Activated CD4-positive, alpha-beta T cell treated with anti-CD3 and anti-CD28 coated beads, Interleukin-2, Interleukin-4, amounts not matched to agents 100 ng/mL and 50 ng/mL, durations not matched to agents 16 hours and 8 hours (primary cell): ENCODE measurements around the gene ARHGEF25.
"Not testable (repeated sequence)": the region's sequence is repeated elsewhere in the genome, so short reads cannot be mapped to it uniquely, and the experiment has no call there.

Experiments used
- DNase-seq: peaks from one replicate; pipeline ENCODE4 v3.0.0-alpha.2; 2020; ENCODE audit warnings: low spot score

The ARHGEF25 gene

DNA sequence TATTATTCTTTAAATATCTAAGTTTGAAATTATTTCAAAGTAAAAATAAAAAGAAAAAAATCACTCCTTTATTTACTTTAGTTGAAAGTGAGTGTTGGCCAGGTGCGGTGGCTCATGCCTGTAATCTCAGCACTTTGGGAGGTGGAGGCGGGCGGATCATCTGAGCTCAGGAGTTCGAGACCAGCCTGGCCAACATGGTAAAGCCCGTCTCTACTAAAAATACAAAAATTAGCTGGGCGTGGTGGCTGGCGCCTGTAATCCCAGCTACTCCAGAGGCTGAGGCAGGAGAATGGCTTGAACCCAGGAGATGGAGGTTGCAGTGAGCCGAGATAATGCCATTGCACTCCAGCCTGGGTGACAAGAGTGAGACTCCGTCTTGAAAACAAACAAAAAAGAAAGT lies 25.5 kb downstream of the ARHGEF25 start:
- DNase-seq: not testable (repeated sequence)

- no peak for DNase-seq
Observed at GRCh38 chr12:57637364-57637763, 26.1 kb downstream of the ARHGEF25 start.

DNA sequence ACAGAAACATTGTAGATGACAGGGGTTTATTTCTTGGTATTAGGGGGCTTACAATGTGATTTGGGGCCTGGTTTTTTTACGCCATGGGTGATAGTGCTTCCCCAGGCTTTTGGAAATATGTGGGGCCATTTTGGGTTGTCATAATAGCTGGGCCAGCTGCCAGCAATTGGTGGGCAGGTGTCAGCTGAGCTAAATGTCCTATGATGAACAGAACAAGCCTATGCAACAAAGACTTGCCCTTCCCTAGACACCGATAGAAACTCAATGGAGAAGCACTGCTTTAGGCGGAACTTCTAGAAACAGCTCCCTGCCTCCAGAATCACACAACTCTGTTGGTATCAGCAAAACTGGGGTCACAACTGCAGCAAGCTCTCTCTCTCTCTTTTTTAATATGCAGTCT lies 26.9 kb downstream of the ARHGEF25 start:
- no peak for DNase-seq

- DNase-seq: no peak
Observed at GRCh38 chr12:57640175-57641042, 29.2 kb downstream of the ARHGEF25 start.

DNA sequence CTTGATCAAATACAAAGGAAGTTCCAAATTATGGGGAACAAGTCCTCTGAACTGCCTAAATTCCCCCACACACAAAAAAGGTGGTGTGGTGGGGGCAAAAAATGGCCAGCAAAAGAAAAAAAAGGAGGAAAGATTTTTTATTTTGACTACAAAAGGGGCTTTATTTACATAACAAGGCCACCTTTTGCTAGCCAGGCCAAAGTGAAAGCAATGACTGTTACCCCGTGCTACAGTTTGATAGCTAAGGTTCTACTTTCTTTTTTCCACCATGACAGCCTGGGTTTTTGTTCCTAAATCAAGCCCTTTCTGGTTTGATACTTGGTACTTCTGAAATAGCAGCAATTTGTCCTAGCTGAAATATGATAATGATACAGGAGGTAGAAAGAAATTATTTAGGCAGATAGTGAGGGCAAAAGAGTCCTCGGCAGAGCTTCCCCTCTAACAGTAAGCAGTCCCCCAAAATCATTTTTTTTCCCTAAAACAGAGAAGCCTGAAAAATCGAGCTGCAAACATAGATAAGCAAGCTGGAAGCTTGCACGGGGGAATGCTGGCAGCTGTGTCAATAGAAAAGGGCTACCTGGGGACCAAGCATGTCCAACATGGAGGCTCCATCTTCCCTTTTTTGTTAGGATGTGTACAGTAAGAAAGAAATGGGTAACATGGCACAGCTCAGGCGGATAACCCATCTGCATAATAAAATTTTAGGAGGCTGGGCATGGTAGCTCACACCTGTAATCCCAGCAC lies 30.6 kb downstream of the ARHGEF25 start:
- no peak for DNase-seq

- not testable (repeated sequence) for DNase-seq
Observed at GRCh38 chr12:57645990-57646658, 34.9 kb downstream of the ARHGEF25 start.

DNA sequence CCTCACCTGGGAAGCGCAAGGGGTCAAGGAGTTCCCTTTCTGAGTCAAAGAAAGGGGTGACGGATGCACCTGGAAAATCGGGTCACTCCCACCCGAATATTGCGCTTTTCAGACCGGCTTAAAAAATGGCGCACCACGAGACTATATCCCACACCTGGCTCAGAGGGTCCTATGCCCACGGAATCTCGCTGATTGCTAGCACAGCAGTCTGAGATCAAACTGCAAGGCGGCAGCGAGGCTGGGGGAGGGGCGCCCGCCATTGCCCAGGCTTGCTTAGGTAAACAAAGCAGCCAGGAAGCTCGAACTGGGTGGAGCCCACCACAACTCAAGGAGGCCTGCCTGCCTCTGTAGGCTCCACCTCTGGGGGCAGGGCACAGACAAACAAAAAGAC lies 35.4 kb downstream of the ARHGEF25 start:
- not testable (repeated sequence) for DNase-seq

GRCh38 chr12:57654042-57654441 lies 42.8 kb downstream of the ARHGEF25 start:
- DNase-seq: no peak

GRCh38 chr12:57655541-57656240 lies 44.5 kb downstream of the ARHGEF25 start:
- DNase-seq: no peak

DNA sequence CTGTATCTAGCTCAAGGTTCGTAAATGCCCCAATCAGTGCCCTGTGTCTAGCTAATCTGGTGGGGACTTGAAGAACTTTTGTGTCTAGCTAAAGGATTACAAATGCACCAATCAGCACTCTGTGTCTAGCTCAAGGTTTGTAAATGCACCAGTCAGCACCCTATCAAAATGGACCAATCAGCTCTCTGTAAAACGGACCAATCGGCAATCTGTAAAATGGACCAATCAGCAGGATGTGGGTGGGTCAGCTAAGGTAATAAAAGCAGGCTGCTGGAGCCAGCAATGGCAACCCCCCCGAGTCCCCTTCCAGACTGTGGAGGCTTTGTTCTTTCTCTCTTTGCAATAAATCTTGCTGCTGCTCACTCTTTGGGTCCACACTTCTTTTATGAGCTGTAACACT lies 45.2 kb downstream of the ARHGEF25 start:
- not testable (repeated sequence) for DNase-seq

- no peak for DNase-seq
Observed at GRCh38 chr12:57657744-57658143, 46.5 kb downstream of the ARHGEF25 start.

GRCh38 chr12:57658890-57659289 lies 47.7 kb downstream of the ARHGEF25 start:
- no peak for DNase-seq

GRCh38 chr12:57661376-57661775 lies 50.1 kb downstream of the ARHGEF25 start:
- no peak for DNase-seq

DNA sequence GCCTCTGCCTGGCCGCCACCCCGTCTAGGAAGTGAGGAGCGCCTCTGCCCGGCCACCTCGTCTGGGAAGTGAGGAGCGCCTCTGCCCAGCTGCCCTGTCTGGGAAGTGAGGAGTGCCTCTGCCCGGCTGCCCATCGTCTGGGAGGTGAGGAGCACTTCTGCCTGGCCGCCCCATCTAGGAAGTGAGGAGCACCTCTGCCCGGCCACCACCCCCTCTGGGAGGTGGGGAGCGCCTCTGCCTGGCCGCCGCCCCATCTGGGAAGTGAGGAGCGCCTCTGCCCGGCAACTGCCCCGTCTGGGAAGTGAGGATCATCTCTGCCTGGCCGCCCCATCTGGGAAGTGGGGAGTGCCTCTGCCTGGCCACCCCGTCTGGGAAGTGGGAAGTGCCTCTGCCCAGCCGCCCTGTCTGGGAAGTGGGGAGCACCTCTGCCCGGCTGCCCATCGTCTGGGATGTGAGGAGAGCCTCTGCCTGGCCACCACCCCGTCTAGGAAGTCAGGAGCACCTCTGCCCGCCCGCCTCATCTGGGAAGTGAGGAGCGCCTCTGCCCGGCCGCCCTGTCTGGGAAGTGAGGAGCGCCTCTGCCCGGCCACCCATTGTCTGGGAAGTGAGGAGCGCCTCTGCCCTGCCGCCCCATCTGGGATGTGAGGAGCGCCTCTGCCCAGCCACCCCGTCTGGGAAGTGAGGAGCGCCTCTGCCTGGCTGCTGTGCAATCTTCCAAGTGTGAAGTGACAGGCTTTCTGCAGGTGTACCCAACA lies 54.0 kb downstream of the ARHGEF25 start:
- not testable (repeated sequence) for DNase-seq
